ENCODE results near the gene PTPN22. TPM values are rescaled to one million over a fixed set of nuclear protein-coding genes. Genes with fewer than 3 reads are reported as not detected.

PTPN22 gene
- total RNA-seq, 2 experiments from 2014 or later = 27.5 to 53.5 TPM

GRCh38 chr1:113875714-113876113, 4.2 kb upstream of the PTPN22 start:
- ChIA-PET CTCF (ENCODE audit: unreplicated experiment) (no interaction called here), POLR2A (interaction anchor here (0.8 to 2.7 kb wide), 7 partner anchors 10 to 87 kb away, joined by 3 to 19 read pairs (median 4); partner anchors contain the start of gene BCL2L15)
- Histone ChIP-seq H2AFZ (ENCODE audit: low read length) (no peak overlapping the region), H3K4me2 (ENCODE audit: low read length) (no peak overlapping the region), H3K79me2 (ENCODE audit: insufficient read depth, low read depth, low read length) (peaks cover 8% of the 10 kb centered on the region), H4K20me1 (ENCODE audit: insufficient read depth, low read length) (no peaks in the 10 kb centered on the region), H3K4me3 (ENCODE audit: low read depth, low read length, poor library complexity, severe bottlenecking) (no peak overlapping the region), H3K27ac (ENCODE audit: low read depth, low read length, poor library complexity, severe bottlenecking) (no peak overlapping the region), H3K9me2 (ENCODE audit: insufficient read depth, low read length) (no peaks in the 10 kb centered on the region), H3K36me3 (ENCODE audit: insufficient read depth, low read length) (no peaks in the 10 kb centered on the region), H3K4me1 (ENCODE audit: insufficient read depth, low read length, poor library complexity, severe bottlenecking) (peaks cover 36% of the 10 kb centered on the region), H3K9me3 (ENCODE audit: low read length) (no peaks in the 10 kb centered on the region)
- intact Hi-C loops (cut with micrococcal nuclease; ENCODE audit: unreplicated experiment) = no loop called here
- TF ChIP-seq EZH2phosphoT487 (IDR thresholded peaks at IDR 0.05; ENCODE audit: borderline replicate concordance, low read depth, low read length) = no peak
- TF ChIP-seq, protein P1, sequence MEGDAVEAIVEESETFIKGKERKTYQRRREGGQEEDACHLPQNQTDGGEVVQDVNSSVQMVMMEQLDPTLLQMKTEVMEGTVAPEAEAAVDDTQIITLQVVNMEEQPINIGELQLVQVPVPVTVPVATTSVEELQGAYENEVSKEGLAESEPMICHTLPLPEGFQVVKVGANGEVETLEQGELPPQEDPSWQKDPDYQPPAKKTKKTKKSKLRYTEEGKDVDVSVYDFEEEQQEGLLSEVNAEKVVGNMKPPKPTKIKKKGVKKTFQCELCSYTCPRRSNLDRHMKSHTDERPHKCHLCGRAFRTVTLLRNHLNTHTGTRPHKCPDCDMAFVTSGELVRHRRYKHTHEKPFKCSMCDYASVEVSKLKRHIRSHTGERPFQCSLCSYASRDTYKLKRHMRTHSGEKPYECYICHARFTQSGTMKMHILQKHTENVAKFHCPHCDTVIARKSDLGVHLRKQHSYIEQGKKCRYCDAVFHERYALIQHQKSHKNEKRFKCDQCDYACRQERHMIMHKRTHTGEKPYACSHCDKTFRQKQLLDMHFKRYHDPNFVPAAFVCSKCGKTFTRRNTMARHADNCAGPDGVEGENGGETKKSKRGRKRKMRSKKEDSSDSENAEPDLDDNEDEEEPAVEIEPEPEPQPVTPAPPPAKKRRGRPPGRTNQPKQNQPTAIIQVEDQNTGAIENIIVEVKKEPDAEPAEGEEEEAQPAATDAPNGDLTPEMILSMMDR (conservative IDR thresholded peaks at IDR 0.05; ENCODE audit: low read length) = no peak
- DNase-seq (ENCODE audit: low spot score) = no peak
- BruUV-seq (replicated peaks) = no TSS peak

DNA sequence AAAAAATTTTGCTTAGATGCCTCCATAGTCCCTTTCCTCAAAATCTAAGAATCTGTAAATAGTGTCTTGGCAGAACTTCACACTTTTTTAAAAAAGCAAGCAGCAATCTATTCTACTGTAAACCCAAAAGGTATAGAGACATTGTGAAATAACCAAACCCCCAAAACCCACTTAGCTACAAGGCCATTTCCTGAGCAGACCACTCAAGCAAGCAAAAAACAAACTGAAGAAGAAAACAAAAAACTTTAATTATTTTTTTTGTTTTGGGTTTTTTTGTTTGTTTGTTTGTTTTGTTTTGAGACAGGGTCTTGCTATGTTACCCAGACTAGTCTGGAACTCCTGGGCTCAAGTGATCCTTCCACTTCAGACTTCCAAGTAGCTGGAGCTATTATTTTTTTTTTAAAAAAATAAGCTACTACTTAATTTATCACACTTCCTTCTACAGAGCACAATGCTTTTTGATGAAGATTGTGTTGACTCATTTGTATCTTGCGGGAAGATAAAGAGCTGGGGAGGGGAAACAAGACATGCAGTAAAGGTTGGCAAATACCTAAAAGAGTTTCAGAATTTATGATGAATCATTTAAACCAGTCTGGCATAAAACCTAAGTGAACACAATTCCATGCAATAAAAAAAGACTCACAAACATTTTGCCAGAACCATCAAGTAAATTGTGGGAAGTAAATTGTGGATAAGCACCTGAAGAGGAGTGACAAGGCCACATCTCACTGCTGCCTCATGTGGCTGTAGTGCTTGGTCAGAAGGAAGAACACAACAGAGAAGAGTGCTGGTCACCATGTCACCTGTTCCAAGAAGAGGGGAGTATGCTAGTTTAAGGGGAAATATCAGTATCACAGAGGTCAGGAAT, 2.7 kb upstream of the PTPN22 start:
- Histone ChIP-seq H3K4me2 (ENCODE audit: low read length) (peak overlapping the region; percentile 78), H3K4me1 (ENCODE audit: insufficient read depth, low read length, poor library complexity, severe bottlenecking) (peaks cover 43% of the 10 kb centered on the region)
- peak; percentile 68 for DNase-seq (ENCODE audit: low spot score)

More for the DNA sequence above, 2.7 kb upstream of the PTPN22 start:
- Histone ChIP-seq H3K36me3 (ENCODE audit: insufficient read depth, low read length) (no peaks in the 10 kb centered on the region), H4K20me1 (ENCODE audit: insufficient read depth, low read length) (no peaks in the 10 kb centered on the region), H3K79me2 (ENCODE audit: insufficient read depth, low read depth, low read length) (peaks cover 23% of the 10 kb centered on the region), H3K4me3 (ENCODE audit: low read depth, low read length, poor library complexity, severe bottlenecking) (no peak overlapping the region), H3K9me2 (ENCODE audit: insufficient read depth, low read length) (no peaks in the 10 kb centered on the region), H3K9me3 (ENCODE audit: low read length) (no peaks in the 10 kb centered on the region), H2AFZ (ENCODE audit: low read length) (peak overlapping the region; percentile 84), H3K27ac (ENCODE audit: low read depth, low read length, poor library complexity, severe bottlenecking) (peak overlapping the region; percentile 93)
- TF ChIP-seq, protein P1 (conservative IDR thresholded peaks at IDR 0.05; ENCODE audit: low read length) = peak; percentile 85
- TF ChIP-seq EZH2phosphoT487 (IDR thresholded peaks at IDR 0.05; ENCODE audit: borderline replicate concordance, low read depth, low read length) = no peak
- intact Hi-C loops (cut with micrococcal nuclease; ENCODE audit: unreplicated experiment) = loop anchor here (5.0 kb wide), 1 partner anchor 37 kb away; no protein-coding TSS in a partner anchor
- no TSS peak for BruUV-seq (replicated peaks)
- ChIA-PET CTCF (ENCODE audit: unreplicated experiment) (no interaction called here), POLR2A (interaction anchor here (0.7 to 2.7 kb wide), 9 partner anchors 9 to 112 kb away, joined by 3 to 19 read pairs (median 7); partner anchors contain the start of genes AP4B1 and BCL2L15)
